GM12874 (cell line): ENCODE data around the gene POLR3F.

Experiments used
- CTCF ChIP-seq: IDR thresholded peaks from 2 replicates; pipeline ENCODE4 v1.5.1; 2011; ENCODE audit warnings: low read depth, mild to moderate bottlenecking, control low read depth, low read length, moderate library complexity; ENCODE audit not compliant: insufficient read depth

POLR3F gene

GRCh38 chr20:18440403-18440802 lies 26.8 kb upstream of the POLR3F start:
- no peak for TF ChIP-seq CTCF

- TF ChIP-seq CTCF: no peak
These were observed 23.3 kb upstream of the POLR3F start for GRCh38 chr20:18443886-18444285.

- no peak for TF ChIP-seq CTCF
These were observed 10.6 kb upstream of the POLR3F start for GRCh38 chr20:18456600-18456999.

GRCh38 chr20:18465536-18466200 lies 1.5 kb upstream of the POLR3F start:
- TF ChIP-seq CTCF: no peak

GRCh38 chr20:18466574-18466893 lies 656 bp upstream of the POLR3F start:
- TF ChIP-seq CTCF: no peak

GRCh38 chr20:18477218-18477617 lies 10.0 kb downstream of the POLR3F start:
- no peak for TF ChIP-seq CTCF

- TF ChIP-seq CTCF: no peak
These were observed 10.6 kb downstream of the POLR3F start for GRCh38 chr20:18477821-18478220.

GRCh38 chr20:18481596-18481995 lies 14.4 kb downstream of the POLR3F start:
- TF ChIP-seq CTCF: no peak
